HEK293T (cell line): ENCODE measurements around the gene HGD.

ENCODE experiments used
- ARNT ChIP-seq: fragments of 450-650 bp; IDR thresholded peaks from 2 replicates; pipeline ENCODE4 v1.6.1; 2017; ENCODE audit warnings: mild to moderate bottlenecking
- BHLHE40 ChIP-seq: fragments of 450-650 bp; IDR thresholded peaks from 2 replicates; pipeline ENCODE4 v1.6.1; 2016; ENCODE audit warnings: mild to moderate bottlenecking, moderate library complexity, borderline replicate concordance
- ELF4 ChIP-seq: fragments of 450-650 bp; IDR thresholded peaks from 2 replicates; pipeline ENCODE4 v1.6.1; 2017; ENCODE audit warnings: antibody characterized with exemption
- FOXA1 ChIP-seq: fragments of 450-650 bp; IDR thresholded peaks from 2 replicates; pipeline ENCODE4 v1.6.1; 2016; ENCODE audit warnings: mild to moderate bottlenecking
- FOXK2 ChIP-seq: fragments of 450-650 bp; IDR thresholded peaks from 2 replicates; pipeline ENCODE4 v1.6.1; 2016; ENCODE audit warnings: mild to moderate bottlenecking
- FOXM1 ChIP-seq: fragments of 450-650 bp; IDR thresholded peaks from 2 replicates; pipeline ENCODE4 v1.6.1; 2017; ENCODE audit warnings: mild to moderate bottlenecking, borderline replicate concordance
- L3MBTL2 ChIP-seq: fragments of 450-650 bp; conservative IDR thresholded peaks from 2 replicates; pipeline ENCODE4 v1.6.1; 2016; ENCODE audit warnings: mild to moderate bottlenecking
- PKNOX1 ChIP-seq: fragments of 450-650 bp; IDR thresholded peaks from 2 replicates; pipeline ENCODE4 v1.6.1; 2016
- SP1 ChIP-seq: fragments of 450-650 bp; IDR thresholded peaks from 2 replicates; pipeline ENCODE4 v1.6.1; 2017
- TARDBP ChIP-seq: fragments of 450-650 bp; IDR thresholded peaks from 2 replicates; pipeline ENCODE4 v1.6.1; 2016
- ZNF384 ChIP-seq: fragments of 450-650 bp; IDR thresholded peaks from 2 replicates; pipeline ENCODE4 v1.6.1; 2016

- TF ChIP-seq TARDBP (no peak), FOXA1 (no peak), SP1 (no peak), ARNT (no peak), PKNOX1 (no peak), BHLHE40 (no peak), L3MBTL2 (no peak), ELF4 (no peak), FOXK2 (no peak), ZNF384 (no peak), FOXM1 (no peak)
These were observed 3.1 kb downstream of the HGD start for GRCh38 chr3:120678984-120679383.
